ENCODE results near the gene OXCT2.
"Not testable (repeated sequence)": the region's sequence is repeated elsewhere in the genome, so short reads cannot be mapped to it uniquely, and the experiment has no call there.

Gene OXCT2

GRCh38 chr1:39787108-39787375 is 15.9 kb upstream of the OXCT2 start:
- DNase-seq: not testable (repeated sequence)

DNA sequence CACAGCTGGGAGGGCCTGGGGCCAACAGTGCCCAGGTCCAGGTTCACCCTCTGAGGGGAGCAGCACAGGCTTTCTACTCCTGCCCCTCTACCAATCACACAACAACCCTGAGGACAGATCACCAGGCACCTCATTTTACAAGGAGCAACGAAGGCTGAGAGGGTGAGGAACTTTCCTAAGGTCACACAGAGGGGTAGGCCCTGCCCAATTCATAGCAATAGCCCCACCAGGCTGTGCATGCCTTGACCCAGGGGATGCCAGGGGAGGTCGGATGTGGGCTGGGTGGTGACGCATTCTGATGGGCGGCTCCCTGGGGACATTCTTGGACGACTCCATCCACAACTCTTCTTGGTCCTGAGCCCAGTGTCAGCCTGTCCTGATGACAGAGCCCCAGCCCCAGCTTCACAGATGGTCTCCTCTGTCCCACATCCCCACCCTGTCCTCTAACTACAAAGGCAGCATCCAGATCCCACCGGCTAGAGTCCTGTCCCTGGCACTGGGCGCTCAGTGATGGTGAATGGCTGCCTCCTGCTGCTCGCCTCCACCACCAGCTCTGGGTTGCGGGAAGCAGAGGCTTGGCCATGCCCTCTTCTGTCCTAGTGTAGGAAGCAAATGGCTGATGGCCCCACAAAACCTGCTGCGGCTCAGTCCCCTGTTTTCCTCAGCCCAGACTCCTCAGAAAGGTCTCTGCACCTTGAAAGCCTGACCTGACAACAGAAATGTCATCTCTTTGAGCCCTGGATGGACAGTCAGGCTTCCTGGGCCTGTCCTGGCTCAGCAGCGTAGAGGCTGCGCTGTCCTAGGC is 15.4 kb upstream of the OXCT2 start:
- not testable (repeated sequence) for DNase-seq

GRCh38 chr1:39782685-39783084 is 11.5 kb upstream of the OXCT2 start:
- DNase-seq: not testable (repeated sequence)

DNA sequence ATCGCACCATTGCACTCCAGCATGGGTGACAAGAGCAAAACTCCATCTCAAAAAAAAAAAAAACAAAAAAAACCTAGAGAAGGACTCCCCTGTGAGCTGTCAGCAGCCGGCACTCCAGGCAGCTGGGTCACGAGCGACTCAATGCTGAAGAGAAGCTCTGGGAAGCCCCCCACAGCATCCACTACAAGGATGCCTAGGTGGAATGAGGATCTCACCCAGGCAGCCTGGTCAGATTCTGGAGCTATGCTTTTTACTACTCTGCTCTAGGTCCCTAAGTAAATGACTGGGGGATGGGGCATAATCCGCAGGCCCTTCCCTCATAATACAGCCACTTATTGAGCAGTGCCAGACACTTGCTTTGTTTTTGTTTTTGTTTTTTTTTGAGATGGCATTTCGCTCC is 11.0 kb upstream of the OXCT2 start:
- DNase-seq: no peak

GRCh38 chr1:39781349-39781715 is 10.2 kb upstream of the OXCT2 start:
- DNase-seq: no peak

- no peak for DNase-seq
Measured at GRCh38 chr1:39779821-39780220, 8.7 kb upstream of the OXCT2 start.

DNA sequence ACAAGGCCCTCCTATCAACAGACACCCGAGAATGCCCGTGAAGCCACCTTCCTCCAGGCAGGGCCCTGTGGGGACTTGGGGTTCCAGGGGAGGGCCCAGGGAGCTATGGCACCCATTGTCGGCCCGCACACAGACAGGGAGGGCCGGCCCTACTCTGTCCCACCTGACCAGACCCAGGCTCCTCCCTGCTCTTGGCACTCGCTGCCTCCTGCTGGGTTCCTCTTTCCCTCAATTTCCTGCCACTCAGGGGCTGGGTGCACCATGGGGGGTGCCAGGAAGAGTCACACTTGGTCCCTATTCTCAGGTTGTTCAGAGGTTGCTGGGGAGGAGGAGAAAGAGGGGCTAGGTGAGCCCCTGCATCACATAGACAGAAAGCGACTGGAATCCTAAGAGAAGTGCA is 8.0 kb upstream of the OXCT2 start:
- no peak for DNase-seq

DNA sequence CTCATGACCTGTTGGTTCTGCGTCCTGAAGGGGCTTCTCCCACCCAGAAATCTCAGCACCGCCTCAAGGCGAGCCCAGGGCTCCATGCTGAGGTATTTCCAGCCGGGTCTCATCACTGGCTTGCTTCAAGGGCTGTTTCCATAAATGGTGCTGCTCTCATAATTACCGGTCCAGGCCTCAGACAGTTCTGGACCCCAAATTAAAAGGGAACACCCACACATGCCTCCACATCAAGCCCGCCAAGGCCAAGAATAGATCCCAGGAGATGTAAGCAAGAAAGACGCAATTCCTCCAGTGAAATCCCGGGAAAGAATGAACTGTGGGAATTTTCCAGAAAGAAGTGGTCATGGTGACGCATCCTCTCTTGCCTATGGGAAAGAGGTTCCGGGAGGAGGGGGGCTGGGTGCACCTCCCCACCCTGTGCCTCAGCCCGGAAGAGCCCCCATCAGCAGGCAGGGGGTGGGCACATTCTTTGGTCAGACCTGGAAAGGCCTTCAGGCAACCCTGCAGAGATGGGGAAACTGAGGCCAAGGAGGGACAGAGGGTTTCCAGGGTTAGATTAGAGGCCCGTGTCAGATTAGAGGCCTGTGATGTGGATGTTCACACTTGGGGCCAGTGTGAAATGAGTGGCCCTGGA is 7.4 kb upstream of the OXCT2 start:
- DNase-seq: not testable (repeated sequence)

GRCh38 chr1:39777896-39778295 is 6.7 kb upstream of the OXCT2 start:
- not testable (repeated sequence) for DNase-seq

GRCh38 chr1:39777306-39777705 is 6.2 kb upstream of the OXCT2 start:
- DNase-seq: no peak

- DNase-seq: no peak
Measured at GRCh38 chr1:39776886-39777285, 5.7 kb upstream of the OXCT2 start.

DNA sequence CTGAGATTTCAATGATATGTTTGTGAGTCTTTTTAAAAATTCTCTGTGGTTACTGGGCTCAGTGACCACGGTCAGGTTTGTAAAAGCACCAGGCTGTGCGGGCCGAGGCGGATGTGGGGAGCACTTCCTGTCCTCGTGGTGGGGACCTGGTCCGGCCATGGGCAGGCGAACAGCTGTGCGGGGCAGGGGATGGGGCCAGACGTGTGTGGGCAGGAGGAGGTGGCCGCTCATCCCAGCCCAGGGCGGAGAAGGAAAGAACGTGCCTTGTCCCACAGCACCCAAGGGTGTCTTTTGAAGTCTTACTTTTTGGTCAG is 5.2 kb upstream of the OXCT2 start:
- DNase-seq: no peak

DNA sequence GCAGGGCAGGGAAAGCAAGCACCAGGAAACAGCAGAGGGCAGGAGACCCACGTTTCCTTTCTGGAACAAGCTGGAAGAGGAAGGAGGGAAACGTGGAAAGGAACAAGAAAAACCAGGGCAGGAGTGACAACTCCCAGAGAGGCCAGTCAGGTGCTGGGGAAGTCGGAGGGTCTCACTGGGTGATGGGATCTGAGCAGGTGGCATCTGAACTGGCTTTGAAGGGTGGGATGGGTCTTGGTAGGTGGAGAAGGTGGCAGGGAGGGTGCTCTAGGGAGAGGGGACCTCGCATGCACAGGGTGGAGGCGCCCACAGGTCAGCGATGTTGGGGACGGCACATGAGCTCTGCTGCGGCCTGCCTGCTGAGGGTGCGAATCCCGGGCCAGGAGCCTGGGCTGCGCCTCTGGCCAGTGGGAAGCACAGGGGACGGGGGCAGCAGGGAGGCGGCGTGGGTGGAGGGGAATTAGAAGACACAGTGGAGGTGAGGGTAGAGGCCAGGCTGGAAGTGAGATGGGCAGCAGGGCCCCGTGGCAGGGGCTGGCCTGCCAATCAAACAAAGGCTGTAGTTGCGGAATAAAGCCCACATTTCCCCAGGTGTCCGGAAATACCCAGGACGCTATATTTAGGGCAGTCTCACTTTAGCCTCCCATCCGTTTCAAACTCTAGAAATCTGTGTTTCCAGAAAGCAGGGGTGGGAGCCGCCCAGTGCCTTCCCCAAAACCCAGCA is 4.7 kb upstream of the OXCT2 start:
- DNase-seq: not testable (repeated sequence)

GRCh38 chr1:39775141-39775540 is 4.0 kb upstream of the OXCT2 start:
- not testable (repeated sequence) for DNase-seq

- not testable (repeated sequence) for DNase-seq
Measured at GRCh38 chr1:39773369-39773979, 2.3 kb upstream of the OXCT2 start.

- DNase-seq: not testable (repeated sequence)
Measured at GRCh38 chr1:39770100-39771021, 787 bp downstream of the OXCT2 start.

DNA sequence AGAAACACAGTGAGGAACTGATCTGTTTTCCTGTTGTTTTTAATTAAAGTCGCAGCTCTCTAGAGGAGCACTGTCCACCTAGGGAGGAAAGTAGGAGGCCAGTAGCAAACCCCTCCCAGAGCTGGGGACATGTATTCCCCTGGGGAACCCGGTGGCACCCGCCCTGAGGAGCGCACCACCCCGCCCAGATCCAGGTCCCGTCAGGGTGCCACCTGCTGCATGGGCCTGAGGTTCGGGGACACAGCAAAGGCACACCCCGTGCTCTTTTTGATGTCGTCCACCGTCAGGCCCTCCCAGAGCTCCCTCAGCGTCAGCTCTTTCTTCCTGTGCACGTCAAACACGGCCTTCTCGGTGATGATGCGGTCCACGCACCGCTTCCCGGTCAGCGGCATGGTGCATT is 1.6 kb downstream of the OXCT2 start:
- DNase-seq: not testable (repeated sequence)

DNA sequence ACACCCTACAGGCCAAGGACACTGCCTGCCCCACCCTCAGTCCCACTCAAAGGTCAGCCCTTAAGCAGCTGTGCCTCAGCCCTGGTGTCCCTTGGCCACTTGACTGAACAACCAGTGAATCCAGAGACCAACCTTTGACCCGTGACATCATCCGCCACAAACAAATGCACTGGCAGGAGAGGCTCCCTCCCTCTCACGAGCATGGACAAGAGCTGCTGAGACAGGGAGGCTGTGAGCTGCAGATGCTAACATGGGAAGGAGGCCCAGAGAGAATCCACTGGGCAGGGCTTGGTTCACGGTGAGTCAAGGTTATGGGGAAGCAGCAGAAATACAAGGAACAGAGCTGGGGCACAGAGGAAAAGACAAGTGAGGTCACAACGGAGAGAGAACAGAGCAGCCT is 4.7 kb downstream of the OXCT2 start:
- not testable (repeated sequence) for DNase-seq

DNA sequence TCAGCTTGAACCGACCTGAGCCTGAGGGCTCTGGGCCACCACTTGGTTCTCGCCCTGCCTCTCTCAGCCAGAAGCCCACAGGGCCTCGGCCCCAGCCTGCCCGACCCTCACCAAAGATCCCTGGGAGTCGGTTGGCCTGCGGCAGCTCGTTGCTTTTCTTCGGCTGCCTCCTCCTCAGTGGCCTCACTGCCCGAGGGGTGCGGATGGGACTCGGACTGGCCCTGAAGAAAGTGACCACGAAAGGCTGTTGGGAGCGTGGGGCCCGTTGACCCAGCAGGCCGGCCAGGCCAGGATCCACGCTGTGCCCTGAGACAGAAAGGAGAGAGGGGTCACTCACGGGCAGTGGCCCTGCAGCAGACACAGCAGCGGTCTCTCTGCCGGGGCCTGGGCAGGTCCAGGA is 6.6 kb downstream of the OXCT2 start:
- not testable (repeated sequence) for DNase-seq

GRCh38 chr1:39763619-39764374 is 7.4 kb downstream of the OXCT2 start:
- not testable (repeated sequence) for DNase-seq

- DNase-seq: no peak
Measured at GRCh38 chr1:39762550-39763540, 8.3 kb downstream of the OXCT2 start.

Data from NCI-H510A treated with DMSO at 0.1 percent for 48 hours (cell line).